B cell (primary cell): ENCODE data around the gene DIPK1B.

ENCODE experiments used
- EZH2 ChIP-seq: IDR thresholded peaks from 2 replicates; pipeline ENCODE4 v1.6.1; 2012; ENCODE audit warnings: borderline replicate concordance, low read depth, mild to moderate bottlenecking, moderate library complexity, low read length; ENCODE audit not compliant: insufficient read depth, poor library complexity, severe bottlenecking
- TF ChIP-seq, protein P1 (sequence below): fragments of 200-600 bp; IDR thresholded peaks from one replicate; pipeline ENCODE4 v1.8.0; 2022; ENCODE audit warnings: antibody characterized with exemption, mild to moderate bottlenecking

- TF ChIP-seq, protein P1, sequence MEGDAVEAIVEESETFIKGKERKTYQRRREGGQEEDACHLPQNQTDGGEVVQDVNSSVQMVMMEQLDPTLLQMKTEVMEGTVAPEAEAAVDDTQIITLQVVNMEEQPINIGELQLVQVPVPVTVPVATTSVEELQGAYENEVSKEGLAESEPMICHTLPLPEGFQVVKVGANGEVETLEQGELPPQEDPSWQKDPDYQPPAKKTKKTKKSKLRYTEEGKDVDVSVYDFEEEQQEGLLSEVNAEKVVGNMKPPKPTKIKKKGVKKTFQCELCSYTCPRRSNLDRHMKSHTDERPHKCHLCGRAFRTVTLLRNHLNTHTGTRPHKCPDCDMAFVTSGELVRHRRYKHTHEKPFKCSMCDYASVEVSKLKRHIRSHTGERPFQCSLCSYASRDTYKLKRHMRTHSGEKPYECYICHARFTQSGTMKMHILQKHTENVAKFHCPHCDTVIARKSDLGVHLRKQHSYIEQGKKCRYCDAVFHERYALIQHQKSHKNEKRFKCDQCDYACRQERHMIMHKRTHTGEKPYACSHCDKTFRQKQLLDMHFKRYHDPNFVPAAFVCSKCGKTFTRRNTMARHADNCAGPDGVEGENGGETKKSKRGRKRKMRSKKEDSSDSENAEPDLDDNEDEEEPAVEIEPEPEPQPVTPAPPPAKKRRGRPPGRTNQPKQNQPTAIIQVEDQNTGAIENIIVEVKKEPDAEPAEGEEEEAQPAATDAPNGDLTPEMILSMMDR, result no peak
- TF ChIP-seq EZH2, result no peak
Measured at GRCh38 chr9:136670576-136671253, 41.7 kb upstream of the DIPK1B start.
